ENCODE results near the gene ANKAR.
"Not testable (repeated sequence)": the region's sequence is repeated elsewhere in the genome, so short reads cannot be mapped to it uniquely, and the experiment has no call there.

ANKAR gene

DNA sequence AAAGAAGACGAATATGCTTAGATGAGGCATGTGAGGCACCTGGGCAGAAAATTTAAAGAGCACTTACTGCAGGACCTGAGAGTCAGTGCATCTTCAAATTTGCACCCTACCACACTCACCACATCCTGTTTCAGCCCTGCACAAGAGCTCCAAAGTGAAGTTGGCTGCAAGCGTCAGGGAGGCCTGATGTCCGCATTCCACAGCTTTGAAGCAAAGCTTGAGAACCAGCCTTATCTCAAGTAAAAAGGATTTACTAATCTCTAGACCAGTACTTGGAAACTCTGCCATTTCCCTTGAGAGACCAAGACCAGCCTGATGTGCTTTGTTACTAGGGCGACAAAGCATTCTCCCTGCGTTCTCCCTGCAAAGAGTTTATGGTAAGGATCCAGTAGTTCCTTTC is 16.6 kb upstream of the ANKAR start:
- no peak overlapping the region for H3K4me3 ChIP-seq
- TF ChIP-seq Cebpa-rat (IDR thresholded peaks at IDR 0.05) = no peak
- H3K4me1 ChIP-seq = peaks cover 20% of the 10 kb centered on the region
- no peaks in the 10 kb centered on the region for H3K36me3 ChIP-seq
- no peak overlapping the region for H3K27ac ChIP-seq
- no peaks in the 10 kb centered on the region for H3K27me3 ChIP-seq
- H3K9me3 ChIP-seq = peaks cover 9% of the 10 kb centered on the region
- H4K20me1 ChIP-seq = peaks cover 10% of the 10 kb centered on the region; the same call in 1 of the 2 replicates
- H3K9ac ChIP-seq = no peak overlapping the region
- H3K4me2 ChIP-seq = peak overlapping the region; percentile 39; the same call in 1 of the 2 replicates

DNA sequence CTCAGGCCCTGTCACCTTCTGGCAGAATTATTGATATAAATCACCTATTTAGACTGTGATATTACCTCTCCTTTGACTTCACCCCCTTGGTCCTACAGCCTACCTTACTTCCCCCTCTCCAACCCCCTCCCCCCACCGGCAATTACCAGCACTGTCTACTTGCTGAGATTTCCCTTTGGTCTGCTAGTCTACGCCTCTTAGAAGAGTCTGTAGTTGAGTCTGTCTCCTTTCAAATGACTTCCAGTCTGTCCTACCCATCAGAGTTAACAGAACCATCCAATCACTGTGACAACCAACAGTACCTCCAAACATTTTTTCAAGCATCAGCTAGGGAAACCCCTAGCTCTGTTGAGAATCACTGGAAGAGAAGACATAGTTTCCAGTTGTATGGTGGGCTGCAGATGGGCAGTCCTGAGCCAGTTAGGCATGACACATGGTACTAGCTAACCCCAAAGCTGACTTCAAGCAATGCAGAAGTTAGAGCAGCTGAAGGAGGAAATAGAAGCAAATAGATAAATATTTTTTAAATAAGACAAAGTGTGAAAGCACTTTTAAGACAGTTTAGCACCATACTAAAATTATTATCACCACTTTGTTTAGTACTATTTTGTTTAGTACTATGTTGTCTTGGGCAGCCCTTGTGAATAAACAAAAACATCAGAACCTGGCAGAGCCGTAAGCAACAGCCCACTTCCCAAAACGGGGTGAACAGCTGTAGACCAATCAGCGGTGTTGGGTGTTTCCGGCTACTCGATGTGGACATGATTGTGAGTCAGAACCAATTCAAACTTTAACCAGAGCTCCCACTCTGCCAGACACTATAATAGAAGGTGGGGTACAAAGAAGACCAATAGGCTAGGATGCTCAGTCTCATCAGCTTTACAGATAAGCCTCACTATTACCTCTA is 15.9 kb upstream of the ANKAR start:
- H3K36me3 ChIP-seq = no peaks in the 10 kb centered on the region
- H3K4me3 ChIP-seq = no peak overlapping the region
- peaks cover 15% of the 10 kb centered on the region; the same call in 1 of the 2 replicates for H4K20me1 ChIP-seq
- no peak for TF ChIP-seq Cebpa-rat (IDR thresholded peaks at IDR 0.05)
- H3K4me1 ChIP-seq = peaks cover 27% of the 10 kb centered on the region
- H3K9ac ChIP-seq = no peak overlapping the region
- H3K27me3 ChIP-seq = no peaks in the 10 kb centered on the region
- H3K4me2 ChIP-seq = peak overlapping the region; percentile 39; the same call in 1 of the 2 replicates
- H3K9me3 ChIP-seq = peaks cover 2% of the 10 kb centered on the region
- H3K27ac ChIP-seq = no peak overlapping the region

DNA sequence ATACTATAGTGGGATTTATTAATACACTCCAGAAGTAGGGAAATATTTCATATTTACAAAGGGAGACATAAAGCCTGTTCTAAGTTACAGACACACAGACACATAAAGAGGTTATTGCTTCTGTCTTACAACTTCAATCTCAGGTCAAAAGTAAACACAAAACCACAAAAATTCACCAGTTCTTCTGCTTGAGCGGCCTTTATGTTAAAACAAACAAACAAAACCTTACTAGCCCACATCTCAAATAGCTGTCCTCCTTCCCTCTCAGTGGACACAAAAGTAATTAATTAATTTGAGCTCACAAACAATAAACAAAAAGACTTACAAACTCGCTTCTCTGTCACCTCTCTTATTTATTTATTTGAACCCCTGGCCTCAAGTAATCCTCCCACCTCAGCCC is 14.7 kb upstream of the ANKAR start:
- H3K9ac ChIP-seq = no peak overlapping the region
- no peak overlapping the region for H3K27ac ChIP-seq
- peaks cover 35% of the 10 kb centered on the region for H3K4me1 ChIP-seq
- TF ChIP-seq Cebpa-rat (IDR thresholded peaks at IDR 0.05) = no peak
- no peak overlapping the region for H3K4me3 ChIP-seq
- H4K20me1 ChIP-seq = peaks cover 23% of the 10 kb centered on the region; the same call in 1 of the 2 replicates
- no peak overlapping the region for H3K4me2 ChIP-seq
- no peaks in the 10 kb centered on the region for H3K27me3 ChIP-seq
- no peaks in the 10 kb centered on the region for H3K9me3 ChIP-seq
- peaks cover 4% of the 10 kb centered on the region; the same call in 1 of the 2 replicates for H3K36me3 ChIP-seq

DNA sequence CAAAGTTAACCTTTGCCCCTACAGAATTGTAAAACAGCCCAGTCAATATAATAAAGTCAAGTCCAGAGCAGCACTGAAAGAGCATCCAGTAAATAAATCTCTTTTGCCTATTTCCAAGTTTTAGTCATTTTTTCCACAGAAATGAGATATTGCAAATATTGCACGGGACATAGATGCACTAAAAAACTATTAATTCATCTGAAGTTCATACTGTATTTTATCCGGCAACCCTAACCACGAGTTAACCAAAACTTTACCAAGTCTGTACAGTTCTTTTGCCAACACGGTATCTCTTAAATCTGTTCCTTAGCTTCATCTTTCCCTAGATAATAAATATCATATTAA is 13.7 kb upstream of the ANKAR start:
- peaks cover 6% of the 10 kb centered on the region; the same call in 1 of the 2 replicates for H3K36me3 ChIP-seq
- H3K9ac ChIP-seq = no peak overlapping the region
- H4K20me1 ChIP-seq = peaks cover 30% of the 10 kb centered on the region; the same call in 1 of the 2 replicates
- H3K27ac ChIP-seq = no peak overlapping the region
- no peak for TF ChIP-seq Cebpa-rat (IDR thresholded peaks at IDR 0.05)
- peaks cover 35% of the 10 kb centered on the region for H3K4me1 ChIP-seq
- H3K27me3 ChIP-seq = no peaks in the 10 kb centered on the region
- H3K4me3 ChIP-seq = no peak overlapping the region
- H3K4me2 ChIP-seq = no peak overlapping the region
- H3K9me3 ChIP-seq = no peaks in the 10 kb centered on the region

DNA sequence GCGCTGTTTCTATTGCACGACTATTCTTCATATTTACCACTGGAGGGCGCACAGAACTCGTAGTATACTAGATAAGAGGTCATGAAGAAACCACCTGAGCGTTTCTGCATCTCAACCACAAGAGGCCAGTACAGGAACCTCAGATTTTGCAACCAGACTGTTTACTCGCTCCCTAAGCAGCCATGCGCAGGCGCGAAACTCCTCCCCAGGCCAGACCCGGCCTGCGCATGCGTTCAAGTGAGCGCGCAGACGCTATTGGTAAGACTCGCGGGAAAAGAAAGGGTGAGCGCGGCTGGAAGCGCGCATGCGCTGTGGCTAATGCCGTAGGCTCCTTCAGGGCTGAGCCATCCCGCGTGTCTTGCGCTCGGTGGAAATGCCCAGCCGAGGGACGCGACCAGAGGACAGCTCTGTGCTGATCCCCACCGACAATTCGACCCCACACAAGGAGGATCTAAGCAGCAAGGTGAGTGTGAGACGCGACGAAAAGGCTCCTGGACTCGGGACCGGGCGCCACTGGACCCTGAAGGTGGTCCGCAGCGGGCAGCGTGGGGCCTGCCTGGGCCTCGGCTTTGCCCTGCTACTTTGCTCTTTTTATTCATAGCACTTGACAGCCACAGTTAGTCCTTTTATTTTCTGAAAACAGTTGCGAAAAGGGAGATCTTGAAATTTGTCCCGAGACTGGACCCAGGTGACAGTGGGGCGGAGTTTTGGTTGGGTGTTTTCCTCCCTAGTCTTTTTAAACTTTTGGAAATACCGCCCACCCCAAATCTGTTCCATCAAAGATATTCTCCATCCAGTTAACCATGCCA is 13.1 kb upstream of the ANKAR start, which contains the start of gene ASNSD1:
Gene ASNSD1 (plus strand): TSS at position 312 of the 809 bp plus-strand sequence. CDS start 4,674 bp downstream, outside the sequence.
- Histone ChIP-seq H3K4me3 (peak within 1 kb of the TSS; percentile 90), H3K9ac (peak within 1 kb of the TSS; percentile 95), H4K20me1 (peaks cover 36% of the 10 kb centered on the region; the same call in 1 of the 2 replicates), H3K27ac (peak within 1 kb of the TSS; percentile 91), H3K27me3 (no peaks in the 10 kb centered on the region), H3K4me2 (peak within 1 kb of the TSS; percentile 95), H3K36me3 (peaks cover 12% of the 10 kb centered on the region), H3K4me1 (peaks cover 35% of the 10 kb centered on the region), H3K9me3 (no peaks in the 10 kb centered on the region)
- peak; percentile 76 for TF ChIP-seq Cebpa-rat (IDR thresholded peaks at IDR 0.05)

DNA sequence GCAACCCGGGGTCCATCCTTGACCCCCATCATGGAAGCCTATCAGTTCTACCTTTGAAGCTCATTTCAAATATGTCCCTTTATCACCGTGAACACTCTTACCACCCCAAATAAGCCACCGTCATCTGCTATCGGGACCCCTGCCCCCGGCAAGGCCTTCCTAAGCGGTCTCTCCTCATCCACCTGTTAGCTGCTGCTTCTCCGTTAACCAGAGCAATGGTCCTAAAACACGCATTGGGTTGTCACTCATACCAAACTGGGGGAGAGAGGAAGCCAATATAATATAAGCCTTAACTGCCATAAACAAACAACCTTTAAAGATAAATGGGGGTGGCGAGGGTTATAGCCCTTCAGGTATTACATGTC is 12.5 kb upstream of the ANKAR start:
- peak overlapping the region; percentile 95 for H3K9ac ChIP-seq
- H3K27ac ChIP-seq = peak overlapping the region; percentile 91
- TF ChIP-seq Cebpa-rat (IDR thresholded peaks at IDR 0.05) = no peak

DNA sequence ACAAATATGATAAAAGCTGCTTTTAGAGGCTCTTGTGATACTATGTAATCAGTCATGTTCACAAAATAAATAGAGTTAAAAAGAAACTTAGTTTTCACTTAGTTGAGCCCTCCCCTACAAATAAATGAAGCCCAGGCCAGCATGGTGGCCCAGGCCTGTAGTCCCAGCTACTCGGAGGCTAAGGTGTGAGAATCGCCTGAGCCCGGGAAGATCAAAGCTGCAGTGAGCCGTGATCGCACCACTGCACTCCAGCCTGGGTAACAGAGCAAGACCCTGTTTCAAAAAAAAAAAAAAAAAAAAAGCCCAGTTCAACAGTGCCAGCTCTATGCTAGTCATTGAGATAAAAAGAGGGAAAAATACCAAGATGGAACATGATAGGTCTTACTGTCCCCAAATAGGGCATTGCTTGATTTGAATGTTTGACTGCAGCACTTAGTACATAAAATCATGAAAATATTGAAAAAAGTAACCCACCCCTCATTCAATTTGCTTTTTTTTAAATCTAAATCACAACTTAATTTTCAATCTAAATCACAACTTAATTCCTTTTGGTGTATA is 11.7 kb upstream of the ANKAR start:
- H4K20me1 ChIP-seq = peaks cover 38% of the 10 kb centered on the region; the same call in 1 of the 2 replicates
- no peak for TF ChIP-seq Cebpa-rat (IDR thresholded peaks at IDR 0.05)
- H3K27ac ChIP-seq = no peak overlapping the region
- peaks cover 30% of the 10 kb centered on the region for H3K4me1 ChIP-seq
- H3K27me3 ChIP-seq = no peaks in the 10 kb centered on the region
- peaks cover 26% of the 10 kb centered on the region for H3K36me3 ChIP-seq
- H3K4me3 ChIP-seq = peak overlapping the region; percentile 90
- H3K9me3 ChIP-seq = no peaks in the 10 kb centered on the region
- H3K9ac ChIP-seq = peak overlapping the region; percentile 95
- H3K4me2 ChIP-seq = peak overlapping the region; percentile 95

More for the DNA sequence above, 12.5 kb upstream of the ANKAR start:
- Histone ChIP-seq H3K4me3 (peak overlapping the region; percentile 90), H3K9me3 (no peaks in the 10 kb centered on the region), H3K36me3 (peaks cover 18% of the 10 kb centered on the region), H3K4me1 (peaks cover 35% of the 10 kb centered on the region), H3K27me3 (no peaks in the 10 kb centered on the region), H3K4me2 (peak overlapping the region; percentile 95), H4K20me1 (peaks cover 38% of the 10 kb centered on the region; the same call in 1 of the 2 replicates)

DNA sequence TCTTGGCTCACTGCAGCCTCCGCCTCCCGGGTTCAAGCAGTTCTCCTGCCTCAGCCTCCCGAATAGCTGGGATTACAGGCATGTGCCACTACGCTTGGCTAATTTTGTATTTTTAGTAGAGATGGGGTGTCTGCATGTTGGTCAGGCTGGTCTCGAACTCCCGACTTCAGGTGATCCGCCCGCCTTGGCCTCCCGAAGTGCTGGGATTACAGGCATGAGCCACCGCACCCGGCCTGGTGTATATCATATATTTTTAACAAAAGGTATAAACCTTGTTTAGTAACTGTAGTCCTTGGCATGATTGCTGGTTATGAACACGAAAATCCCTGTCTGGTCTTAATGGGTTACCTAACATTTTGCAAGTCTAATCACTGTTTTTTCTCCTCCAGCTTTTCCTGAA is 11.2 kb upstream of the ANKAR start:
- not testable (repeated sequence) for H3K4me3 ChIP-seq, H3K9ac ChIP-seq, H3K27me3 ChIP-seq, H3K27ac ChIP-seq, H3K9me3 ChIP-seq
- peaks cover 32% of the 10 kb centered on the region for H3K36me3 ChIP-seq
- peaks cover 25% of the 10 kb centered on the region for H3K4me1 ChIP-seq
- H4K20me1 ChIP-seq = peaks cover 38% of the 10 kb centered on the region; the same call in 1 of the 2 replicates
- H3K4me2 ChIP-seq = peak overlapping the region; percentile 95

DNA sequence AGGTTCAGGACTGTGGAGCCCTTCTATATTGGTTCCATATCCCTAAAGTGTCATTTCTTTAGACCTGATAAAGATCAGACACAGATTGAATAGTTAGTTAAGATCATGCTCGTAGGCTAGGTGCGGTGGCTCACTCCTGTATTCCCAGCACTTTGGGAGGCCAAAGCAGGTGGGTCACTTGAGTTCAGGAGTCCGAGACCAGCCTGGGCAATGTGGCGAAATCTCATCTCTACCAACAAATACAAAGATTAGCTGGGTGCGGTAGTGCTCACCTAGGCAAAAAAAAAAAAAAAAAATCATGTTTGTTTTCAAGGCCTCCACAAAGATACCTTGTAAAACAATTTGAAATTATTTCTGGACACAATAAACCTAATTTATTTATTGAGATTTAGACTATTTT is 4.6 kb upstream of the ANKAR start:
- Histone ChIP-seq H3K9ac (no peak overlapping the region), H3K4me1 (peaks cover 12% of the 10 kb centered on the region), H3K9me3 (no peaks in the 10 kb centered on the region), H3K36me3 (peaks cover 68% of the 10 kb centered on the region), H3K4me3 (no peak overlapping the region), H4K20me1 (peaks cover 22% of the 10 kb centered on the region; the same call in 1 of the 2 replicates), H3K27me3 (no peaks in the 10 kb centered on the region), H3K27ac (no peak overlapping the region), H3K4me2 (no peak overlapping the region)
- TF ChIP-seq Cebpa-rat (IDR thresholded peaks at IDR 0.05) = no peak

Data from BLaER1 (cell line).